HG02588 (cell line): ENCODE measurements around the gene ZMYND8.
"Not testable (repeated sequence)": the region's sequence is repeated elsewhere in the genome, so short reads cannot be mapped to it uniquely, and the experiment has no call there.

Experiments
- ATAC-seq: cut with Tn5 transposase; IDR thresholded peaks from one replicate; pipeline ENCODE4 v1.9.1; 2021; ENCODE audit warnings: mild to moderate bottlenecking, moderate library complexity; ENCODE audit not compliant: unreplicated experiment

ZMYND8 gene

GRCh38 chr20:47252879-47253307 is 103.6 kb downstream of the ZMYND8 start:
- no peak for ATAC-seq

GRCh38 chr20:47251154-47252020 is 105.1 kb downstream of the ZMYND8 start:
- no peak for ATAC-seq

GRCh38 chr20:47250360-47250759 is 106.1 kb downstream of the ZMYND8 start:
- ATAC-seq = no peak

- ATAC-seq = no peak
Measured at GRCh38 chr20:47249913-47250312, 106.6 kb downstream of the ZMYND8 start.

GRCh38 chr20:47248448-47248966 is 108.0 kb downstream of the ZMYND8 start:
- no peak for ATAC-seq

GRCh38 chr20:47247972-47248371 is 108.5 kb downstream of the ZMYND8 start:
- no peak for ATAC-seq

- ATAC-seq = no peak
Measured at GRCh38 chr20:47246061-47246777, 110.3 kb downstream of the ZMYND8 start.

GRCh38 chr20:47245166-47245565 is 111.3 kb downstream of the ZMYND8 start:
- not testable (repeated sequence) for ATAC-seq

GRCh38 chr20:47244451-47244850 is 112.0 kb downstream of the ZMYND8 start:
- no peak for ATAC-seq

GRCh38 chr20:47243532-47244305 is 112.8 kb downstream of the ZMYND8 start:
- no peak for ATAC-seq

GRCh38 chr20:47243003-47243402 is 113.5 kb downstream of the ZMYND8 start:
- no peak for ATAC-seq

- ATAC-seq = no peak
Measured at GRCh38 chr20:47241345-47241781, 115.1 kb downstream of the ZMYND8 start.

GRCh38 chr20:47240096-47240495 is 116.4 kb downstream of the ZMYND8 start:
- not testable (repeated sequence) for ATAC-seq

- no peak for ATAC-seq
Measured at GRCh38 chr20:47239719-47240067, 116.8 kb downstream of the ZMYND8 start.

- ATAC-seq = no peak
Measured at GRCh38 chr20:47238780-47239718, 117.5 kb downstream of the ZMYND8 start.

- ATAC-seq = no peak
Measured at GRCh38 chr20:47237715-47238114, 118.8 kb downstream of the ZMYND8 start.

GRCh38 chr20:47236639-47236900 is 119.9 kb downstream of the ZMYND8 start:
- no peak for ATAC-seq

- no peak for ATAC-seq
Measured at GRCh38 chr20:47235853-47236638, 120.5 kb downstream of the ZMYND8 start.

- no peak for ATAC-seq
Measured at GRCh38 chr20:47235111-47235510, 121.4 kb downstream of the ZMYND8 start.
